ENCODE results near the gene DPP6.

- no peak for TF ChIP-seq POLR2A (IDR thresholded peaks at IDR 0.05; ENCODE audit: low read length)
- TF ChIP-seq GATA1 (IDR thresholded peaks at IDR 0.05; ENCODE audit: low read depth, low read length), result no peak
Measured at GRCh38 chr7:154865984-154866685, 813.9 kb downstream of the DPP6 start.
